ENCODE measurements around the gene DBT. TPM values are rescaled to one million over a fixed set of nuclear protein-coding genes. Genes with fewer than 3 reads are reported as not detected.
A peak's percentile ranks its signal among the peaks of the same experiment; 100 is the strongest.
"Not testable (repeated sequence)": the region's sequence is repeated elsewhere in the genome, so short reads cannot be mapped to it uniquely, and the experiment has no call there.

The DBT gene
- total RNA-seq (ENCODE audit: low replicate concordance): 7.7 and 10.8 TPM in 2 replicates

DNA sequence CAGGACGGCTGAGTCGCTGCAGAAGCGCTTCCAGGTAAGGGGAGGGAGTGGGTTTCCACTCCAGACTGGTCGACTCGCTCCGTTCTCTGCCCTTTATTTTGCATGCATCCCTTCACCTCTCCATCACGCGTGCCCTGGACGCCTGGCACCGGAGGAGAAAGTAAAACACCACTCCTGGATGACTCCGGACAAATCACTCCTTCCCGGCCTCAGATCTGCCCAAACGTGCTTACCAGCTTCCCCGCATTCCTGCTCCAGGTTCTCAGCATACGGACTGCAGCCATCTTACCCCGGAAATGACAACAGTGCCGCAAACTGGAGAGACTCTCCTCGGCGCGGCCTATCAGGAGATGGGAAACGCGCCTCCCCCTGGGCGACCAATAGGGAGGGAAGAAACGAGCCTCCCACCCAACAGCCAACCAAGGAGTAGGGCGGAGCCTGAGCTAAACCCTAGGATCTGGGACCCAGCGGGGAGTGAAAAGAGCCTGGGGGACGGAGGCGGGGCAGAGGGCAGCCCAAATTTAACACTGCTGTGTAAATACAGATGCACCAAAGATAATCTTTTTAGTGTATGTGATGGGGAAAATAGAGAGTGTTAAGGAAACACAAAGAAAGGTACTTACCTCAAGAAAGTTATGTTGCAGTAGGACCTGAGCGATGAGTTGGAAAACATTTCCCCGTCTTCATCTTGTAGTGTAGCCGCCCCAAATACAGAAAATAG is at the start of gene DBT:
TSS of gene DBT (minus strand) at position 298 of the 721 bp plus-strand sequence. CDS start at position 284, 14 bp downstream.
- peak; percentile 92 for DNase-seq (ENCODE audit: low read depth)
- H3K4me3 ChIP-seq (ENCODE audit: low read depth, low read length): peak within 1 kb of the TSS; percentile 99
- TF ChIP-seq, protein P1, sequence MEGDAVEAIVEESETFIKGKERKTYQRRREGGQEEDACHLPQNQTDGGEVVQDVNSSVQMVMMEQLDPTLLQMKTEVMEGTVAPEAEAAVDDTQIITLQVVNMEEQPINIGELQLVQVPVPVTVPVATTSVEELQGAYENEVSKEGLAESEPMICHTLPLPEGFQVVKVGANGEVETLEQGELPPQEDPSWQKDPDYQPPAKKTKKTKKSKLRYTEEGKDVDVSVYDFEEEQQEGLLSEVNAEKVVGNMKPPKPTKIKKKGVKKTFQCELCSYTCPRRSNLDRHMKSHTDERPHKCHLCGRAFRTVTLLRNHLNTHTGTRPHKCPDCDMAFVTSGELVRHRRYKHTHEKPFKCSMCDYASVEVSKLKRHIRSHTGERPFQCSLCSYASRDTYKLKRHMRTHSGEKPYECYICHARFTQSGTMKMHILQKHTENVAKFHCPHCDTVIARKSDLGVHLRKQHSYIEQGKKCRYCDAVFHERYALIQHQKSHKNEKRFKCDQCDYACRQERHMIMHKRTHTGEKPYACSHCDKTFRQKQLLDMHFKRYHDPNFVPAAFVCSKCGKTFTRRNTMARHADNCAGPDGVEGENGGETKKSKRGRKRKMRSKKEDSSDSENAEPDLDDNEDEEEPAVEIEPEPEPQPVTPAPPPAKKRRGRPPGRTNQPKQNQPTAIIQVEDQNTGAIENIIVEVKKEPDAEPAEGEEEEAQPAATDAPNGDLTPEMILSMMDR (IDR thresholded peaks at IDR 0.05; ENCODE audit: insufficient read depth, low read length): no peak

DNA sequence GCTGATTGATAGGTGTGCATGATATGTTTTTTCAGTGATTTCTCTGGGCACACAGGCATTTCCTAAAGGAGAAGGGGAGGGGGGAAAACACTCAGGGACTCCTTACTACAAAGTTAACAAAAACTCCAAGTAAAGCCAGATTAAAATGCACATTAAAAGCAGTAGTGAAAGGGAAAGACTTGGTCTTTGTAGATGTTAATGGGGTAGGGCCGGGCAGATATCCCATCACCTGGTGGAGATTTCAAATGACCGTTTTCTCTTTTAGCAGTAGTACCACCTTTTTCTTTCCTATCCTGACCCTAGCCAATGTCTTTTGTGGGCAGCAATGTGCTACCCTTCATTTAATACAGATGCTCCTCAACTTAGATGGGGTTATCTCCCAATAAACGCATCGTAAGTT is 48.9 kb upstream of the DBT start:
- TF ChIP-seq, protein P1 (IDR thresholded peaks at IDR 0.05; ENCODE audit: insufficient read depth, low read length): no peak
- no peak overlapping the region for H3K4me3 ChIP-seq (ENCODE audit: low read depth, low read length)
- DNase-seq (ENCODE audit: low read depth): no peak

DNA sequence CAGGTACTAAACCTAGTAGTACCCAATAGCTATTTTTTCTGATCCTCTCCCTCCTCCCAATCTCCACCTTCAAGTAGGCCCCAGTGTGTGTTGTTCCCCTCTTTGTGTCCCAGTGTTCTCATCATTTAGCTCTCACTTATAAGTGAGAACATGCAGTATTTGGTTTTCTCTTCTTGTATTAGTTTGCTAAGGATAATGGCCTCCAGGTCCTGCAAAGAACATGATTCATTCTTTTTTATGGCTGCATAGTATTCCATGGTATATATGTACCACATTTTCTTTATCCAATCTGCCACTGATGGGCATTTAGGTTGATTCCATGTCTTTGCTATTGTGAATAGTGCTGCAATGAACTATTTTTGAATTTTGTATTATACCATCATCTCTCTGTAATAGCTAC is 47.4 kb upstream of the DBT start:
- not testable (repeated sequence) for H3K4me3 ChIP-seq (ENCODE audit: low read depth, low read length); DNase-seq (ENCODE audit: low read depth)

DNA sequence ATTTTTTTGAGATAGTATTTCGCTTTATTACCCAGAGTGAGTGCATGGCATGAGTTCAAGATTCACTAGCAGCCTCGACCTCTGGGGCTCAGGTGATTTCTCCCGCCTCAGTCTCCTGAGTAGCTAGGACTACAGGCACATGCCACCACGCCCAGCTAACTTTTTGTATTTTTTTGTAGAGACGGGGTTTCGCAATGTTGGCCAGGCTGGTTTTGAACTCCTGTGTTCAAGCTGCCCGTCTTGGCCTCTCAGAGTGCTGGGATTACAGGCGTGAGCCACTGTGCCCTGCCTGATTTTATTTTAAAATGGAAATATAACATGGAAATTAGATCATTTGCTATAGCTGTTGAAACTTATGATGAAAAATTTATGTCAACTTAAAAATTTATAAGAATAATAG is 46.5 kb upstream of the DBT start:
- DNase-seq (ENCODE audit: low read depth): no peak
- H3K4me3 ChIP-seq (ENCODE audit: low read depth, low read length): no peak overlapping the region
- TF ChIP-seq, protein P1 (IDR thresholded peaks at IDR 0.05; ENCODE audit: insufficient read depth, low read length): no peak

DNA sequence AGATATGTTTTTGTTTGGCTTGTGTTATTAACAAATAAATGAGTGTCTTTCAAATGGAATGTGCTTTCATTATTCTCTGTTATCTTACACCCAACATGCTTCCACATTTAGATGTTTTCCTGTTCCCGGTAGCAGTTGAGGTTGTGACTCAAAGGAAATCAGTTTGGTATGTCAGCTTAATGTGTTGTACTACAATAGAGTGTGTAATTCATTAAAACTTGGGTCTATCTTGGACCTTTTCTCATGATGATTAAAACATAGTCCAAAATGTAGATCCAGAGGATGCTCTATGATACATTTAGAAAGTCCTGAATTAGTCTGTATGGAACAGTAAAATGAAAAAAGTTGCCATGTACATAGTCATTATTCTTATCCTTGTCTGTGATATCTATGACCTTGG is 43.1 kb upstream of the DBT start:
- DNase-seq (ENCODE audit: low read depth): no peak
- TF ChIP-seq, protein P1 (IDR thresholded peaks at IDR 0.05; ENCODE audit: insufficient read depth, low read length): no peak
- H3K4me3 ChIP-seq (ENCODE audit: low read depth, low read length): no peak overlapping the region

DNA sequence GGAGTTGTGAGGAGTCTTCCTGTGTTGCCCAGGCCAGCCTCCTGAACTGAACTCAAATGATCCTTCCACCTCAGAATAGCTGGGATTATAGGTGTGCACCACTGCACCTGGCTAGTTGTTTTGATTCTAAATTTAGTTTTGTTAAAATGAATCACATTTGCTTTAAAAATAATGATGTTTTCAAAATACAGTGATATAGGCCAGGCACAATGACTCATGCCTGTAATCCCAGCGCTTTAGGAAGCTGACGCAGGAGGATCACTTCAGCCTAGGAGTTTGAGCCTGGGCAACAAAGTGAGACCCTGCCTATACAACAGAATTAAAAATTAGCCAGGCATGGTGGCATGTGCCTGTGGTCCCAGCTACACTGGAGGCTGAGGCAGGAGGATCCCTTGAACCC is 40.7 kb upstream of the DBT start:
- peak; percentile 8 for DNase-seq (ENCODE audit: low read depth)

DNA sequence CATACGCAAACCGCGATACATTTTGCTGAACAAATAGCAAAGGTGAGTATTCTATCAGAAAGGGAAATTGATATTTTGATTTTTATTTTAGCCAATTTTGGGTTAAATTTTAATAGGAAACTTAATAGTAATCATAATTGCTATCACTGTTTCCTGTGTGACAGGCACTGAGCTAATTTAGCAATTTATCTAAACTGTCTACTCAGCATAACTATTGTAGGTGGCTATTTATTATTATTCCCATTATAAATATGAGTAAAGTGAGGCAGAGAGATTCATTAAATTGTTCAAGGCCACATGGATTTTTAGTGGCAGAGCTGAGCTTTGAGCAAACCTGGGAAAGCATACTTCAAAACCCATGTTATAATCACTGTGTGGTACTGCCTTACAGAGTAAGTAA is 37.5 kb upstream of the DBT start:
- TF ChIP-seq, protein P1 (IDR thresholded peaks at IDR 0.05; ENCODE audit: insufficient read depth, low read length): no peak
- H3K4me3 ChIP-seq (ENCODE audit: low read depth, low read length): no peak overlapping the region
- no peak for DNase-seq (ENCODE audit: low read depth)

More for the DNA sequence above, 40.7 kb upstream of the DBT start:
- no peak overlapping the region for H3K4me3 ChIP-seq (ENCODE audit: low read depth, low read length)
- TF ChIP-seq, protein P1 (IDR thresholded peaks at IDR 0.05; ENCODE audit: insufficient read depth, low read length): no peak

Measured in fibroblast of the aortic adventitia (primary cell).